A673 (cell line): Measurements from ENCODE around the gene KPTN. TPM values are rescaled to one million over a fixed set of nuclear protein-coding genes. Genes with fewer than 3 reads are reported as not detected.
A peak's percentile ranks its signal among the peaks of the same experiment; 100 is the strongest.

Source experiments
- BruUV-seq: library from RNA; stranded (reverse); fragments of 400-500 nt; replicated peaks from 2 replicates; lab custom pipeline; 2021; lab: Mats Ljungman, UMichigan
- CTCF ChIA-PET: fragments of 300-600 bp; sonication (Branson Sonifier 250); formaldehyde crosslinking; loops from one replicate; lab custom pipeline; 2022; ENCODE audit warnings: antibody characterized with exemption; lab: Charles Lee
- POLR2A ChIA-PET: fragments of 300-600 bp; sonication (Branson Sonifier 250); formaldehyde crosslinking; loops from one replicate; lab custom pipeline; 2022; ENCODE audit warnings: antibody characterized with exemption; ENCODE audit not compliant: low non-redundant PET; lab: Charles Lee
- DNase-seq: peaks from one replicate; pipeline ENCODE4 v3.0.0-alpha.2; 2015; ENCODE audit warnings: low spot score
- H3K27ac ChIP-seq: fragments of 200-600 bp; sonication (generic); 2 replicates; pipeline ENCODE4 v1.5.1; 2016; ENCODE audit warnings: mixed run types, low read depth, mild to moderate bottlenecking, mixed read lengths, antibody characterized with exemption, low read length; ENCODE audit not compliant: poor library complexity, severe bottlenecking
- H3K27me3 ChIP-seq: fragments of 200-600 bp; sonication (generic); replicated peaks from 2 replicates; pipeline ENCODE4 v1.6.1; 2017; ENCODE audit warnings: mixed run types, low read depth, mild to moderate bottlenecking, mixed read lengths, antibody characterized with exemption, low read length; ENCODE audit not compliant: insufficient read depth, poor library complexity
- H3K36me3 ChIP-seq: fragments of 200-600 bp; sonication (generic); 2 replicates; pipeline ENCODE4 v1.6.1; 2016; ENCODE audit warnings: mixed run types, mild to moderate bottlenecking, mixed read lengths, antibody characterized with exemption, low read length; ENCODE audit not compliant: insufficient read depth, poor library complexity, severe bottlenecking
- H3K4me1 ChIP-seq: fragments of 200-600 bp; sonication (generic); 2 replicates; pipeline ENCODE4 v1.6.1; 2017; ENCODE audit warnings: mixed run types, mild to moderate bottlenecking, mixed read lengths, antibody characterized with exemption, low read length; ENCODE audit not compliant: insufficient read depth, poor library complexity, severe bottlenecking
- H3K4me3 ChIP-seq: fragments of 200-600 bp; sonication (generic); 2 replicates; pipeline ENCODE4 v1.5.1; 2016; ENCODE audit warnings: low read depth, mixed run types, mild to moderate bottlenecking, mixed read lengths, low read length; ENCODE audit not compliant: poor library complexity, severe bottlenecking
- H3K9me3 ChIP-seq: fragments of 200-600 bp; sonication (generic); 2 replicates; pipeline ENCODE4 v1.6.1; 2016; ENCODE audit warnings: mixed run types, low read depth, mild to moderate bottlenecking, mixed read lengths, antibody characterized with exemption, low read length; ENCODE audit not compliant: poor library complexity, severe bottlenecking
- EZH2 ChIP-seq: fragments of 200-600 bp; sonication (generic); IDR thresholded peaks from 2 replicates; pipeline ENCODE4 v1.6.1; 2017; ENCODE audit warnings: borderline replicate concordance, low read depth, mild to moderate bottlenecking, mixed read lengths, antibody characterized with exemption, low read length; ENCODE audit not compliant: poor library complexity, severe bottlenecking
- intact Hi-C: fragments of 100-400 bp; cut with micrococcal nuclease; formaldehyde crosslinking; loops from one replicate; pipeline ENCODE4 v1.10.0; 2022; ENCODE audit not compliant: unreplicated experiment
- total RNA-seq: library from RNA; stranded (reverse); gene quantifications from 2 replicates; pipeline ENCODE4 v1.2.3, GENCODE V29; 2021
- TF ChIP-seq, protein P1 (sequence below): fragments of 300-800, 200-600 bp; sonication (generic); conservative IDR thresholded peaks from 2 replicates; pipeline ENCODE4 v1.5.1; 2017; ENCODE audit warnings: low read depth, mild to moderate bottlenecking, antibody characterized with exemption, low read length, moderate library complexity, mixed read lengths

The KPTN gene
- total RNA-seq, 1 experiment from 2014 or later: 18.9 TPM

DNA sequence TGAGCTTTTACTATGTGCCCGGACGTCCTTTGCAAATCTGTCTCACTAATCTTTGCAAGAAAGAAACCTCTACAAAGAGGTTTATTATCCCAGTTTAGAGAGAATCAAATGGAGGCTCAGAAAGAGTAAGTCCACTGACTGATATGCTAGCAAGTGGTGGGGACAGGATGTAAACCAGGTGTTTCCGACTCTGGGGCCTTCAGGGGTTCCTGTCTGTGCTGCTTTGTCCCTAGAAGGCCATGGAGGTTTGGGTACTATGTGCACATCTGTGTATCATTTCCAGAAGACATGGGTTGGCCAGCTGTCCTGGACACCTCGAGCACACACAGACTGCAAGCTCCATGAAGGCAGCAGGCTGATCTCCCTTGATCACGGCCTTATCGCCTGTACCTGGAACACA is 1.2 kb upstream of the KPTN start:
- DNase-seq: no peak
- H3K4me3 ChIP-seq: peak overlapping the region; percentile 74
- H3K4me1 ChIP-seq: peaks cover 6% of the 10 kb centered on the region
- ChIA-PET CTCF (no interaction called here), POLR2A (no interaction called here)
- intact Hi-C loops: no loop called here
- no peaks in the 10 kb centered on the region for H3K27me3 ChIP-seq
- peak overlapping the region; percentile 98 for H3K27ac ChIP-seq
- H3K9me3 ChIP-seq: no peaks in the 10 kb centered on the region
- no TSS peak for BruUV-seq
- no peaks in the 10 kb centered on the region for H3K36me3 ChIP-seq
- TF ChIP-seq EZH2: no peak
- TF ChIP-seq, protein P1, sequence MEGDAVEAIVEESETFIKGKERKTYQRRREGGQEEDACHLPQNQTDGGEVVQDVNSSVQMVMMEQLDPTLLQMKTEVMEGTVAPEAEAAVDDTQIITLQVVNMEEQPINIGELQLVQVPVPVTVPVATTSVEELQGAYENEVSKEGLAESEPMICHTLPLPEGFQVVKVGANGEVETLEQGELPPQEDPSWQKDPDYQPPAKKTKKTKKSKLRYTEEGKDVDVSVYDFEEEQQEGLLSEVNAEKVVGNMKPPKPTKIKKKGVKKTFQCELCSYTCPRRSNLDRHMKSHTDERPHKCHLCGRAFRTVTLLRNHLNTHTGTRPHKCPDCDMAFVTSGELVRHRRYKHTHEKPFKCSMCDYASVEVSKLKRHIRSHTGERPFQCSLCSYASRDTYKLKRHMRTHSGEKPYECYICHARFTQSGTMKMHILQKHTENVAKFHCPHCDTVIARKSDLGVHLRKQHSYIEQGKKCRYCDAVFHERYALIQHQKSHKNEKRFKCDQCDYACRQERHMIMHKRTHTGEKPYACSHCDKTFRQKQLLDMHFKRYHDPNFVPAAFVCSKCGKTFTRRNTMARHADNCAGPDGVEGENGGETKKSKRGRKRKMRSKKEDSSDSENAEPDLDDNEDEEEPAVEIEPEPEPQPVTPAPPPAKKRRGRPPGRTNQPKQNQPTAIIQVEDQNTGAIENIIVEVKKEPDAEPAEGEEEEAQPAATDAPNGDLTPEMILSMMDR: no peak

DNA sequence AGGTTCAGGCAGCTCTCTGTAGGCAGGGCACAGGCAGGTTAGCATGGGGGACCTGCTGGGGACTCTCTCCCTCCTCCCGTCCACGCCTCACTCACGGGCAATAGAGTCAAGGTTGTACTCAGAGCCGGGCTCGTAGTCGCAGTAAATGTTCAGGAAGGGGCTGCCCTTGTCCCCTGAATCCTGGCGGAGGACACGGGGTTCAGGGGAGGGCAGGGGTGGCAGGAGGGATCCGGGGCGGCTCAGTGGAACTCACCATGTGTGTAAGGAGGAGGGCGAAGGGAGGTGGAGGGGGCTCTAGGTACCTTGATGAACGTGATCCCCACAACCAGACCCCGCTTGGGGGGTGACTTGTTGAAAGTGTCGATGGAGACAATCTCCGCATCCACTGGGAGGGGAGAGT is 819 bp downstream of the KPTN start:
- TF ChIP-seq EZH2: no peak
- H3K36me3 ChIP-seq: no peaks in the 10 kb centered on the region

DNA sequence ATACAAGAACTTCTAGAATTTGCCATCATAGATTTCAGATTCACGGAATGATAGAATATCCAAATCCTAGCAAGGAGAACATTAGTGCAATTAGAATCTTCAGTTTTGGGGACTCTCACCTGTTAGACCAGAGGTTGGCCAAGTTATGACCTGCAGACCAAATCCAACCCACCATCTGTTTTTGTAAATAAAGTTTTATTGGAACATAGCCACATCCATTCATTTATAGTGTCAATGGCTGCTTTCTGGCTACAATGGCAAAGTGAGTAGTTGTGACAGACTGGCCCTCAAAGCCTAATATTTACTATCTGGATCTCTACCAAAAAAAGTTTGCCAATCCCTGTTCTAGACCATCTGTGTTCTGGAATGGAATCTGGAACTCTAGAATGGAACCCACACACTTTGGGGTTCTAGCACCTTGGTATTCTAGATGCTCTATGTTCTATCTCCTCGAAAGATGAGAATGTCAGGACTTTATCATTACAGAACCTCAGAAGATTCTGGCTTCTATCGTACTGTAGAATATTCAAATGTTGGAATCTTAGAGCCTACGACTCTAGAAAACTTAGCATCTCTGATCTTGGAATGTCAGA is 2.5 kb downstream of the KPTN start:
- no peak overlapping the region for H3K4me3 ChIP-seq
- BruUV-seq: no TSS peak
- no peaks in the 10 kb centered on the region for H3K36me3 ChIP-seq
- peaks cover 6% of the 10 kb centered on the region for H3K4me1 ChIP-seq
- no peak for TF ChIP-seq EZH2
- TF ChIP-seq, protein P1: no peak
- DNase-seq: no peak
- ChIA-PET POLR2A (interaction anchor here (0.7 kb wide), 1 partner anchor 194 kb away, joined by 7 read pairs; no protein-coding TSS in a partner anchor), CTCF (no interaction called here)
- H3K9me3 ChIP-seq: no peaks in the 10 kb centered on the region
- H3K27me3 ChIP-seq: no peaks in the 10 kb centered on the region
- H3K27ac ChIP-seq: no peak overlapping the region
- intact Hi-C loops: loop anchor here (5.0 kb wide), 1 partner anchor 54 kb away; no protein-coding TSS in a partner anchor

More for the DNA sequence above, 819 bp downstream of the KPTN start:
- Histone ChIP-seq H3K27ac (no peak overlapping the region), H3K27me3 (no peaks in the 10 kb centered on the region), H3K9me3 (no peaks in the 10 kb centered on the region), H3K4me1 (peaks cover 6% of the 10 kb centered on the region), H3K4me3 (peak overlapping the region; percentile 74)
- CTCF ChIA-PET: interaction anchor here (0.8 to 1.3 kb wide), 6 partner anchors 11 to 55 kb away, joined by 3 to 12 read pairs (median 6); partner anchors contain the start of gene NAPA
- POLR2A ChIA-PET: no interaction called here
- intact Hi-C loops: loop anchor here (5.0 kb wide), 1 partner anchor 56 kb away; no protein-coding TSS in a partner anchor
- BruUV-seq: no TSS peak
- DNase-seq: no peak
